DMS79 treated with DMSO at 0.1 percent for 48 hours (cell line): ENCODE results near the gene ZFP92.

Experiments used
- DNase-seq: peaks from one replicate; lab custom pipeline; 2025; lab: John Stamatoyannopoulos, UW

Gene ZFP92

DNA sequence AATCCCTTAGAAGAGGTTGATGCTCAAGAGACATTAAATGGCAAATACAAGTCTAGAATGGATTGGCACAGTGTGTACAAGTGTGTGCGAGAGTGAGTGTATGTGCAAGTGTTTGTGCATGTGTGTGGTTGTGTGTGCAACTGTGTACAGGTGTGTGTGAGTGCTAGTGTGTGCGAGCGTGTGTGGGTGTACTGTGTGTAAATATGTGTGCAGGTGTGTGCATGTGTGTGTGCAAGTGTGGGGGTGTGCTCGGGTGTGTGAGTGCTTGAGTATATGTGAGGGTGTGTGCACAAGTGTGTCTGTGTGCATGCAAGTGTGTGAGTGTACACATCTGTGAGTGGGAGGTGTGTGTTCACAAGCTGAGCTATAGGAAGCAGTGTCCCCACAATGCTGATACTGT is 28.7 kb downstream of the ZFP92 start:
- DNase-seq, result no peak

DNA sequence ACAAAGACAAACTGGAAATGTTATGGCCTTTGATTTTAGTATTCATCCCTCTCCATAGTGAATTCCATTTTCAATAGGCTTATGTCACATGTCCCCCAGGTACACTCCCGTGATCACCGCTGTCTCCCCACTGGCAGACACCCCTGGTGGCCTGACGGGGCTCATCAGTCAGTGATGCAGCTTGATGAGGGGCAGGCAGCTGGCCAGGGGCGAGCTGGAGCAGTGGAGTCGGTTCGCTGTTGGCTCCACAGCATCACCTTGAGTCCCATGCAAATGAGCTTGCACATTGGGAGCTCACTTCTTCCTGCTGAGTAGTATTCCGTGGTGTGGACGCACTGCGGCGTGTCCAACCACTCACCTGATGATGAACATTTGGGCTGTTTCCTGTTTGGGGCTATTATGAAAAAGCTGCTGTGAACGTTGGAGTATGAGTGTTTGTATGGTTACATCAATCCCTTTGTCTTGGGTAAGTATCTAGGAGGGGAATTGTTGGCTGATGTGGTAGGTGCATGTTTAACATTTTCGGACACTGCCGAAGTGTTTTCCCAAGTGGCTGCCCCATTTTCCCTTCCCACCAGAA is 29.4 kb downstream of the ZFP92 start:
- DNase-seq, result no peak

DNA sequence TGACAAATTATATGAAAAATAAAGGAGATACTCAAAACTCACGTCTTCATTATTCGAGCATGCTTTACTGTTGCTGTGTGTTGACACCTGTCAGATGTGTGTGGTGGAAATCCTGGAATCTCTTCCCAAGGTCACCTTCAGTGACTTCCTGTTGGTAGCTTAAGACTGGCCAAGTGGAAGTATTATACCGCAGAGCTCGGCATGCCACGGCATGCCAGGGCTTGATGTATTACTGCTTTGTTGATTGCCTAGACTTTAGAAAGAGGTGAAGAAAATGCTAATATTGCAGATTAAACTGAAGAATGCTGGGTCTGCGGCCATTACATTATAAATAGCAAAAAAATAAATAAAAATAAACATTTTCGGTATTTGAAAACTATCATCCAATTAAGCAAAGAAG is 30.0 kb downstream of the ZFP92 start:
- peak; percentile 12 for DNase-seq

DNA sequence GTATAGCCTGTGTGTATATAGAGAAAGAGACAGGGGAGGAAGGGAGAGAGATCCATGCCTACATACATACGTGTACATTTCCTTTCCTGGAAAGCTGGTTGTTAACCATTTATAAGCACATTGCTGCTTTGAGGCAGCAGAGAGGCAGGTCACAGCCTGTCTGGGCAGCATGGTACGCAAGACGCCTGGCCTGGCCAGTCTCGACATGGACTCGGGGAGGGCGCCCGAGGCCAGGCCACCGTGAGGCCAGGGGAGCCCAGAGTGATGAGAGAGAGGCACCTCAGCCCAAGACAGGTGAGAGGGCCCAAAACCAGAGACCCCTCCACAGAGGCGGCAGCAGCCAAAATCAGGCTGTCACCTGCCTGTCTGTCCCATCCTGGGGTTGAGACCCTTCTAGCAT is 30.7 kb downstream of the ZFP92 start:
- DNase-seq, result no peak

DNA sequence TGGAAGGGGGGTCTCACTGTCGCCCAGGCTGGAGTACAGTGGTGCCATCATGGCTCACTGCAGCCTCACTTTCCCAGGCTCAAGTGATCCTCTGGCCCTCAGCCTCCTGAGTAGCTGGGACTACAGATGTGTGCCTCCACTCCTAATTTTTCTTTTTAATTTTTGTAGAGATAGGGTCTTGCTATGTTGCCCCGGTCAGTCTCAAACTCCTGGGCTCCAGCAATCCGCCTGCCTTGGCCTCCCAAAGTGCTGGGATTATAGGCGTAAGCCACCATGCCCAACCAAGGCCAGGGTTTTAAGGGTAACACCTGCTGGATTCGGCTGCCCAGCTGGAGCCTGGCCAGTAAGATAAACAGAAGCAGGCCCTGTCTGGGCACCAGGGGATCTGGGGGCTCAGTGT is 31.2 kb downstream of the ZFP92 start:
- DNase-seq, result no peak

DNA sequence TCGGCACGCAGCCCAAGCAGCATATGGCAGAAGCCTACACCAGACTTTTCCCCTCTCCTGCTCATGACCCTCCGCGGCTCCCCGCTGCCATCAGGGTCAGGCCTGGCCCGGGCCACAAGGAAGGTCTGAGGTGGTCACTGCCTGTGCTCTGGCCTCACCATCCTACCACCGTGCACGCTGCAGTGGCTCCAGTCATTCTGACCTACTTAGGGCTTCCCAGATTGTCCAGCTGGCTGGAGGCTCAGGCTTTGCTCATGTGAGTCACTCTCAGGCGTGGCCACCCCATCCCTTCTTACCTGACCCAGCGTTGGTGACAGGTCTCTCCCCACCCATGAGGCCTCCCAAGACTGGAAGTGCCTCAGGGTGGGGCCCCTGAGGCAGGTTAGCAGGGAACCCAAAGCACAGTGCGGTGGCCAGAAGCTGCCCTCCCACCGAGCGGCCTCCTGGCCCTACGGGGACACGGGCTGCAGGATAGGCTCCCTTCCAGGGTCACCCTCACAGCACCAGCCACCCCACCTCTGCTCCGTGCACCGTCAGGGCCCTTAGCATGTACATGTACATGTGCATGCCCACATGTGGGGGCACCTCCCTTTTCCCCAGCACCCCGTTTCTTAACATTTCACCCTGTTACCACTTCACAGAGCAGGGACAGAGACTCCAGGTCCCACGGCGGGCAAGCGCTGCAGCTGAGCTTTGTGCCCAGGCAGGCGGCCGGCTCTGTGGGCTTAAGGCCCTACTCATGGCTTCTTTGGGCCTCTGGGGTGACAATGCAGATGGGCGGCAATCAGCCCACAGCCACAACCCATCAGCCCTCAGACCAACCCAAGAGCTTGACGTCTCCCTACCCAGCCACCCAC is 32.4 kb downstream of the ZFP92 start:
- DNase-seq, result no peak

DNA sequence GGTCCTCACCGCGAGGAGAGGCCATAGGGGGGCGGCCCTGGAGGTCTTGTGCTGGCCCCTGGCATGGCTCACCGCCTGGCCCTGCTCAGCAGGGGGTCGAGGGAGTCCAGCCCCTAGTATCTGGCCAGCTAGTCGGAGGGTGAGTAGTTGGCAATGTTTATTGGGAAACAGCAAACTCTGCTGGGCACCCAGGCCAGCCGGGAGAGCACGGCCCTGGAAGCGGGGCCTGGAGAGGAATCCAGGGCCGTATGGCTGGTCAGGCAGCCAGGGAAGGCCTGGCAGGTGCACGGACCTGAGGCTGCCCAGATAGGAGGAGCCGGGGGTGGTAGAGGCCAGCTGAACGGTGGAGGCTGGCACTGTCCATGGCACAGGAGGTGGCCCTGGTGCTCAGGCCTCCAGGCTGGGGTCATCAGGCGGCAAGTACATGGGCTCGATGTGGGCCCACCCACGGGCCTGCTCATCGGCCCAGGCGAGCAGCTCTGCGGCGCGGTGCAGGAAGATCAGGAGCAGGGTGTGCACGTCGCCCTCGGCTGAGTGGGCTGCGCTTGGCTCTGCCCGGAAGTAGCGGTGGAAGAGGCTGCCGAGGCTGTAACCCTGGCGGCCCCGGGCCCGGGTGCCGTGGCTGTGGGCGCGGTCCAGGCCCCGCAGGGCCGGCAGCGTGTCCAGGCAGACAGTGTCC is 33.2 kb downstream of the ZFP92 start:
- no peak for DNase-seq

DNA sequence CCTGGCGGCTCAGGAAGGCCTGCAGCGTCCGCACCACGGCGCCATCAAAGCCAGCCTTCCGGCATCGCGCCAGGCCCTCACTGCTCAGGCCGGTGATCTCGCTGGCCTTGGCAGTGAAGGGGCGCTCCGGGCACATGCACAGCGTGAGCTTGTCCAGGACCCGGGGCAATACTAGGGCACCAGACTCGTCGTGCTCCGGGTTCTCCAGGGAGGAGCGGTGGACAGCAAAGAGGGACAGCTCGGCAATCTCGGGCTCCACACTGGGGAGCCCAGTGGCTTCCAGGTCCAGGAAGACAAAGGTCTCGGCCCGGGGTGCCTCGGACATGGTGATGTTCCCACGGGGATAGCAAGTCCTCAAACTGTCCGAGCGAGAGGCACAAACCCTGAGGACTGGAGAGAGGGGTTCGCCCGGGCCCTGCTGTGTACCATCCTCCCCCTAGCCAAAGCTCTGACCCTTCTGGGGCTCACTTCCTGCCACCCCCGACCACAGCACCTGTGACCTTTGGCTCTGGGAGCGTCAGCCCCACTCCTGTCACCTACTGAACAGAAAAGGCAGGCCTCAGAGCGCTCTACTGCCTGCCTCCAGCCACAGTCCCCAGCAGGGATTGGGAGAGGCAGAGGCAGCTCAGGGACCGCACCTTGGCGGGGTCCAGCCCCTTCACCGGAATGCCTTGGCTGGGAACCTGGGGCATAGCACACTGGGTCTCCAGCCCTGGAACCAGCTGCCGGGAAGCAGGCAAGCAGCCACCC is 34.0 kb downstream of the ZFP92 start:
- DNase-seq, result no peak

DNA sequence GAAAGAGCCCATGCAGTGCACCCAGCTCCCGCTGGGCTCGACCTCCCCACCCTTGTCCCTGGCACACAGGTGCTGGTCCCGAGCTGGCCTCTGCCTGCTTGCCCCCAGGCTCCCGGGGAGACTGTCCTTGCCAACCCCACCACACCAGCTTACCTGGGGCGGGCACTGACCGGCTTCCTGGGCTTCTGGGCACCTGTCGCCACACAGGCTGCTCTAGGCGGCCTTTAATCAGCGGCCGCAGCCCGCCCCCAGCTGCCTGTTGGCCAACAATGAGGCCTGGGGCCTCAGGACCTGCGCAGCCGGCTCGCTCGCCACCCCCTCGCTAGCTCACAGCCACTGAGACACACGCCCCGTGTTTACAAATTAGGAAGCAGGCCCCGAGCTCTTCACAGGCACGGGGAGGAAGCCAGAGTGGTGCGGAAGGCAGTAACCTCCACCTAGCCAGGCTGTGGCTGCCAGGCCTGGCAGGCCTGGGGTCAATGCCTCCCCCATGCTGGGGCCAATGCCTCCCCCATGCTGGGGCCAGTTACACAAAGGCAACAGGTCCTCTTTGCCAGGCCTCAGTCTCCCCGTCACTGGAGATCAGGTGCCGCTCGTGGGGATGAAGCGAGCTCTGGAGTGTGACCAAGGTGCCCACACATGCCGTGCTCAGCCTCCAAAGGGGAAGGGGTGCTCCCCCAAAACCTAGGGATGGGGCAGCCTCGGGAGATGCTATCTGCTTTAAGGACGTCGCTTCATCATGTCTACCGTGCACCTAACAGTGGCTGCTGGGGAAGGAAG is 34.8 kb downstream of the ZFP92 start, which contains the start of gene TREX2:
Gene TREX2, minus strand, starts transcription at position 201 of the 780 bp plus-strand sequence. CDS start 626 bp downstream, outside the sequence.
- DNase-seq, result no peak

DNA sequence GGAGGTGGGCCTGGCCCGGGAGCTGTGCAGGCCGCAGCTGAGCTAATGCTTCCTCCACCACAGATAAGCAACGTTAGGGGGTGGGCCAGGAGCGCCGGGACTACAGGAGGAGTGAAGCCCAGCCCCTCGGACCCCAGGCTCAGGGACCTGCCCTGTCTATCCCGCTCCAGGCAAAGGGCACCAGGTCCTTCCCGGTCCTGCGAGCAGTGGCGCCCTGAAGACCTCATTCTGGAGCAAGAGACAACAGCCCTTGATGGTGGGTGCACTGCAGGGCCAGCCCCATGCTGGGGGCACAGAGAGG is 35.3 kb downstream of the ZFP92 start:
- no peak for DNase-seq

DNA sequence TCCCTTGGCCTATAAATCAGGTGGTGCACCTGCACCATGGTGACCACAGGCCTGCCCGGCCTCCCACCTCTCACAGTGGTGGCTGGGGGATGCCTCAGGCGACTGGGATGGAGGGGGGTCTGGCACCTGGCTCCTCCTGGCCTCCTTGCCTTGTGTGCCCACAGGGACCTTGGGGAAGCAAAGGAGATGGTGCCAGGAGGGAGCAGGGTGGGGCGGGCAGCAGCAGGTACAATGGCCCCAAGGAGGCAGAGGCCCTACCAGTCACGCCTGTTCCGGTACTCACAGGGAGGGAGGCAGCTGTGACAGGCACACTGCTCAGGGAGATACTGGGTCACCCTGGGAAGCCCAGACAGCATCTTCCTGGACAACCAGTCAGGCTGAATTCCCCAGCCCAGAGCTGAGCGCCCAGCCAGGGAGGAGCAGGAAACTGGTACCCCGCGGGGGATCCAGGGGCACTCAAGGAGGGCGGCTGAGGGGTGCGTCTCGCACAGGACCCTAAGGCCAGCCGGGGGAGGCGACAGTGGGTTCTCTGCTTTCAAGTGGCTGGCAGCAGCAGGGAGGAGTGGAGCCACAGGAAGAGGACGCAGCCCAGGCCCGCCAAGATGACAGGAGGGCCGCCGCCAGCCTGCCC is 35.8 kb downstream of the ZFP92 start:
- DNase-seq, result no peak

DNA sequence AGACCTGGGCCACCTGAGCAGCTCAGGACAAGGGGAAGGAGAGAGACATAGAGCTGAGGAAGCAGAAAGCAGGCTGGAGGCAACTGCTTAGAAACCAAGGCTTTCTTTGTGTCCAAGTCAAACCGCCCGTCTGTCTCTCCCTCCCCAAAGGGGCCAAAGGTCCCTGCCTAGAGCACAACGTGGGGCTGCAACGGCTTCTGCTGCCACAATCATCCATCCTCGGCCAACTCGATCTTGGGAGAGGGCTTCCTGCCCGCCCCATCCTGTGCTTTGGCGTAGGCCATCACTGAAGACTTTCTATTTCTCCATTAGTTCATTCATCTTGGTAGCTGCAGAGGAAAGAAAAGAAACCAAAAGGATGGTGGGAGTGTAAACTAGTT is 36.3 kb downstream of the ZFP92 start:
- DNase-seq, result no peak

DNA sequence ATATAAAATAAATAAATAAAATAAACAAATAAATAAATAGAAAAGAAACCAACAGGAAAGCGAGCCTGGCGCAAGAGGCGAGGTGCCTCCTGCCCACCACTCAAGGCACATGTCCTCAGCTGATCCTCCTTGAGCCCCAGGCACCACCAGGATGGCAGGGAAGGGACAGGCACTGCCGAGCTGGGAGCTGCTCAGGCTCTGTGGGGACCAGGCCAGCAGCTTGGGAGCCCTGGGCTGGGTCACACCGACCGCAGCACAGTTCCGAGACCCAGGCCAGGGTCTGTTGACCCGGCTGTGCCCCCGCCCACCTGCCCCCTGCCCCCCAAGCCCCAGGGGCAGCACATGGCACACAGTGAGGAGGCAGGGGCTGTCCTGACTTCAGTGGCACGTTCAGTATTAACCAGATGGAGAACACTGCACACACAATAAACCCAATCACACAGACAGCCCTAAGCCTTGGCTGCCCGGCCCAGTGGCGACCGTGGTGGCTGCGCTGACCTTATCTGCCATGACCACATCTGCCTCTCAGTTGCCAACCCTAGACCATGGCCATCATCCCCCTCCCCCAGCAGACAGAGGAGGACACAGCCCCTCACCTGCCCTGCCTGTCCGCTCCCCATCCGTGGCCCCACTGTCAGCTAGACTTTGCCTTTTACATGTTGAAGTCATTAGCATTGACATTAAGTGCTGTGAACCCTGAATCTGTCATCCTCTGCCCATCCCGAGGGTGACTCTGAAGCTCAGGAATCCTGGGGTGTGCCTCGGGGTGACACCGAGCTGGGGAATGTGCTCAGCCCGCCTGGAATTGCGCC is 37.5 kb downstream of the ZFP92 start:
- DNase-seq, result no peak

DNA sequence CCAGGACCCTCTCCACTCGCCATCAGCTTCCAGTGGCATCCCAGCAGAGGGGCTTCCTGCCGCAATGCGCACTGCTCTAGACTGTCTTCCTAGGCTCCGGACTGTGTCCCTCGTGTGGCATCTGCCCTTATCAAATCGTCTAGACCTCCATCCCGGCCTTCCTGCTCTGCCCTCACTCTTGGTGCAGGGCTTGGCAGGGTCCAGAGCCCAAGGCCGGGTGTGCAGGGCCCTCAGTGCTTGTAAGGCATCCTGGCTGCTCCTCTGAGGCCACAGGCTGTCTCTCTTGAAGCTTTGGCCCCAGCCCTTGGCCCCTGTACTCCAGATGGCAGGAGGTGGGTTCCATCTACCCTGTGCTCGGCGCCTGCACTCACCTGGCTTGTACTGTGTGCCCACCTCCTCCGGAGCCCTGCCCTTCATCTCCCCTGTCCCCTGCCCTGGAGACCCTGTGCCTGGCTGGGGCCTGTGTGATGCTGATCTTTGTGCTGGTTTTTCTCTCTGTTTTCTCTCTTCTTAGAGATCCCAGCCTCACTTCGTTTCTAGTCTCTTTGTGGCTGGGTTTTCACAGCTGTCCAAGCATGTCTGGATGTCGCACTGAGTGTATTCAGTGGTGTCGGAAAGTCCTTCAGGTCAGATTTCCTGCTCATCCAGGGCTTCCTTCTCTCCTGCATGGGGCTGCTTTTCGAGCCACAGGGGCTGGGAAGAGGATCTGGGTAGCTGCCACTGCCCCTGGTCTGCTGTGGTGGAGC is 38.3 kb downstream of the ZFP92 start:
- no peak for DNase-seq

DNA sequence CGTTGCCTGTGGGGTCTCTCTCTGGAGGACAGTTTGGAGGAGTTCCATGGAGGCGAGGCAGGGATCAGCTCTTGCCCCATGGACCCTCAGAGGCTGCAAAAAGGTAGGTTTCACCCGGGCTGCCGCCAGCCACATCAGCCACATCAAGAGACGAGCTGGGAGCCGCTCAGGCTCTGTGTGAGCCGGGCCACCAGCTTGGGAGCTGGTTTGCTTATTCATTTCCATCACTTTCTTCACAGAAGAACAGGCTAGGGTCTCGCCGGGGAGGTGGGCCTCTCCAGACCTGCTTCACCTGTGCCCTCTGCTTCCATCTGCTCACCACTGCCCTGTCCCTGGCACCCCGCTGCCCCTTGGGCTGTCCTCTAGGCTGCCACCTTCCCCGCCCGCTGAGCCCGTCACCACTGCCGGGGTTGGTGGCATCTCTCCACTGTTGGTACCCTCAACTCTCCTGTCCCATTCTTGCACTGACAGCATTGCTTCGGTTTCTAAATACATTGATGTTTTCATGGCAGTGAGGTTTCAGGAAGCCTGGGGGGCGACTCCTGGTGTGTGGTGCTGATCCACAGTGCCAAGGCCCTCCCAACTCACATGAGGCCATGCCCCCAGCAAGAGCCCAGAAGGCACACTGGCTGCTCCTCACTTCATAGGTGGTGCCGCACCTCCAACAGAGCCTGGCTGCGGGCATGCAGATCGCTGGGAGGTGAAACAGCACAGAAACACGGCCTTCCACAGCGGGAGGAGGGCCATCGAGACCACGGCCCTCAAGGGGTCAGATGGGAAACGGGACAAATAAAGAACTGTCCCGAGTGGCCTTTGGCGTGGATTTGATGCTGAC is 39.1 kb downstream of the ZFP92 start:
- DNase-seq, result no peak

DNA sequence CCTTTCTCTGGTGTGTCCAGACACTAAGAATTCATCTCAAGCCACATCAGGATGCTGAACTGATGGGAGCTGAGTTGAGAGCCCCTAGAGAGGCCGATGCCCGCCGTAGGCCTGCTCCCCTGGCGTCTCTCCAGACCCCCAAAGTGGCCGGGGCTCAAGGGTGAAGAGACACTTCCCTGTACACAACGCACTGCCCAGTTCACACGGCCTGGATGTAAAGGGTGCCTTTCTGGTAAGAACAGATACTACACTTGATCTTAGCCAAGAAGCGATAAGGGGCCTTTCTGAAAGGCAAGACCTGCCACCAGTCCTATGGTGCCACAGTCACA is 39.6 kb downstream of the ZFP92 start:
- DNase-seq, result no peak

DNA sequence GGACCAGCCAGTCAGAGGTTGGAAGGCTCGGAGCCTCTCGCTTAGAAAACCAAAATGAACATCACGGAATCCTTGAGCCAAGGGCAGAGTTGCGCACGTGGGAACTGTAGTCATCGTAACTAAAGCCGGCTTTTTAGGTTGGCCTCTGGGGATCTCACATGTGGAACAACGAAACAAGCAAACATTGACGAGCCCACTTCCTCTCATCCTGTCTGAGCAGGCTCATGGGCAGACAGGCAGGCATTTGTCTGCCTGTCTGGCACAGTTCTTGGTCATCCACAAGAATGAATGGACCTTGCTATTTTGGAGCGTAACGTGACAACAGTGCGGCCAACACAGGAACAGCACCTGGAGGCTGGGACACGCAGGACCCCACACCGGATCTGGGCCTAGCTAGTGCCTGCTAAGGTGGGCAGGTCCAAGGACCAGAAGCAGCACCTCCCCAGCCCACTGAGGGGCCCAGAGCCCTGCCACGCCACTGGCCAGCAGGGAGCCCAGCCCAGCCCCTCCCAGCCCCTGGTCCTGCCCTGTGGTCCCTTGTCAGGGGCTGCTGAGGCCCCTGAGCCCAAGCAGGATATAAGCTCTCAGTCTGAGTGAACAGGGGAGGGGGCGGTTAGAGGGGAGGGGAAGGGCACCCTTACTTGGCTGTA is 43.8 kb downstream of the ZFP92 start:
- DNase-seq, result no peak

DNA sequence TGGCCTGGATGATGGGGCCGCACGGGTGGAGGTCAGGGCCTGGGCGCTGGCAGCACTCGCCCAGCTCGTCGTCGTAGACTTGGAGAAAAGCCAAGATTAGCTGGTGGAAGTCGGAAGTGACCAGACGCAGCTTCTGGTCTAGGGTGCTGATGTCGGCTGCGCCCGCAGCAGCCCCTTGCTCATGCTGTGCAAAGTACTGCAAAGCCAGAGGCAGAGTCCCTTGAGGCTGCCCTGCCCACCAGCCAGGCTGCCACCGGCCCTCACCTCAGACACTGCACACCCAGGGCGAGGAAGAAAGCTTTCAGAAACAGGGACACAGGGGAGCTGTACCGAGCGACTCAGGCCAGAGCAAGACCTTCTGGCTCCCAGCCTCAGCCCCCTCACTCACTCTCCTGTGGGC is 44.3 kb downstream of the ZFP92 start:
- DNase-seq, result no peak

DNA sequence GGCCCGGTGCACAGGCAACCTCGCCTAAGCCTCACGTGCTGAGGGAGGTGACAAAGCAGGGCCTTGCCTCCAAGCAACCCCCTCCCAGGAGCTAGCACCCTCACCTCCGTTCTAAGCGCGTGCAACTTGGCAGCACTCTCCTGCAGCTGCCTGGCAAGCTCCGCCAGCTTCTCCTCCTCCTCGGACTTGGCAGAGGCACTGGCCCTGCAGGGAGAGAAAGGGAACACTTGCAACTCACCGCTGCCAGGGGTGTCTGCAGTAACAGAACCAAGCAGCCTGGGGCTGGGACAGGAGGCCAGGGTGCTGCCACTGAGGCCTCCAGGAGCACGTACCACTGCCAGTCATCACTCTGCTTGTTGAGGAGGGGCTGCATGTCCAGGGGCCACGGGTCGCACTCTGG is 44.9 kb downstream of the ZFP92 start:
- DNase-seq, result no peak
